Left forelimb (tissue), 1 donor: ENCODE measurements around the gene PUSL1.
A peak's percentile ranks its signal among the peaks of the same experiment; 100 is the strongest.

Source experiments
- DNase-seq: peaks from one replicate; pipeline ENCODE4 v3.0.0-alpha.2; 2018; ENCODE audit warnings: low spot score

Gene PUSL1

GRCh38 chr1:1295154-1295923 lies 13.1 kb upstream of the PUSL1 start:
- DNase-seq, result no peak

DNA sequence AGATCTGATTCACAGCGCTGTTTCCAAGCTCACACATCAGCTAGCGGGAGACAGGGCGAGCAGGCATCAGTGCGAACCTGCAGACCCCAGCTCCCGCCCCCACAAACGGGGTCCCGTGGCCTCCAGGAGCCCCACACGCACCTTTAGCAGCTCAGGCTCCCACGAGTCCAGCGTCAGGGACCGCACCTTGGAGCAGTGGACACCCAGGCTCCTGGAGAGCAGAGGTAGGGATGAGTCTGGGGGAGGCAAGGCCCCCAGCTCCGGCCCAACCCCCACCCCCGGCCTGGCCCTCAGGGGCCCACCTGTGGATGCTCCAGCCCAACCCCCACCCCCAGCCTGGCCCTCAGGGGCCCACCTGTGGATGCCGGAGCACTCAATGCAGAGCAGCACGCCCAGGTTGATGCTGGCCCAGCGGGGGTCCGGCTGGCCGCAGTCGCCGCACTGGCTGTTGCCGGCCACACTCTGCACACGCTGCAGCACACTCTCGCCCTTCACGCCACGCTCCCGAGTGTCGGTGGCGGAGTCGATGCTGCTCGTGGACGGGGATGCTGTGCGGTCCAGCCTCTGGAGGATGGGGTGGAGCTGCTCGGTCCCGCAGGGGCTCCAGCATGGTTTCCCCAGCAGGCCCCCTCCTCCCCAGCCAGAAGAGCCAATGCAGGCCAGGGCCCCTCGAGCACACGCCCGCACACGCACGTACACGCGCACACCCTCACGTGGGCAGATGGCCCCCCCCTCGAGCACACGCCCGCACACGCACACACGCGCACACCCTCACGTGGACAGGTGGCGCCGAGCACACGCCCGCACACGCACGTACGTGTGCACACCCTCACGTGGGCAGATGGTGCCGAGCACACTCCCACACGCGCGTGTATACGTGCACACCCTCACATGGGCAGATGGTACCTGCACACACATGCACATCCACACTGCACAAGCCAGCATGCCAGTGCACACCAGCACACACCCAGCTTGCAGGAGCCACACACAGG lies 12.0 kb upstream of the PUSL1 start:
- no peak for DNase-seq

DNA sequence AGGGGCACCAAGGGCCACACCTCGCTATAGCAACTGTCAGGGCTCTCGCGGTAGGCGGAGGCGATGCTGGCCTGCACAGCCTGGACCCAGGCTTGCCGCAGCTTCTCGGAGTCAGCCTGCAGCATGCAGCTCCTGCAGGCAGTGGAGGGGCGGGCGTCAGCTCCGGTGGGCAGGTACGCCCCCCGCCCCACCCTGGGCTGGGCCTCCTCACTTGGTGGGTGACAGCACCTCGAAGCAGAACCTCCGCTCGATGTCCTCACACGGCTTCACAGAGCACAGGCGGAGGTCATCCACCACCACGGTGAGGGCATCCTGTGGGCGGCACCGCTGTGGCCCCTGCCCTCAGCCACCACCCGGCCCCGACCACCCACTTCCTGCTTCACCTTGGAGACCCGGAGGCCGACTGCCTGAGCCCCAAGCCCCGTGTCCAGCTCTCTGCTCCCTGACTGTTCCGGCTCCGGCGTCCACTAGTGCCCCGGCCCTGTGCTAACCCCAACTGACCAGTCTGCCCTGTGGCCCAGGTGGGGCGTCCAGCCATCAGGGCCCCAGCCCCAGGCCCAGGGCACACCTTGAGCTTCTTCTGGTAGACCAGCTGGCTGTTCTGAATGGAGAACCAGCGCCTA lies 10.5 kb upstream of the PUSL1 start:
- DNase-seq, result no peak

GRCh38 chr1:1298861-1299685 lies 9.3 kb upstream of the PUSL1 start:
- peak; percentile 80 for DNase-seq

- DNase-seq, result no peak
Observed at GRCh38 chr1:1299686-1300351, 8.6 kb upstream of the PUSL1 start.

DNA sequence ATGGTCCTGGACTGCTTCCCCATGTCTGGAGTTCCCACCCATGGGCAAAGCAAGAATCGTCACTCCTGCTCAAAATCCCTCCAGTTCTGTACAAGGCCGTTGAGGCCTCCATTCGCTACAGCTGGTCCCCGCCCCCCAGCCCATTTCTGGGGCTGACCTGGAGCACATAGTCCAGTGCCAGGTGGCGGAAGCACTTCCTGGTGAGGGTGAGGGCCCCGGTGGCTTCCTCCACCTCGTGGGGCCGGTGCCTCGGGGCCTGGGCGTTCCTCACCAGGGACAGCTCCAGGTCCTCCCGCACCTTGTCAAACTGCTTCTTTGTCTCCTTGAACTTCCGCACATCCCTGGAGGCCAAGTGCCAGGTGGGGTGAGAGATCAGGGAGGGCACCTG lies 8.1 kb upstream of the PUSL1 start:
- DNase-seq, result no peak

DNA sequence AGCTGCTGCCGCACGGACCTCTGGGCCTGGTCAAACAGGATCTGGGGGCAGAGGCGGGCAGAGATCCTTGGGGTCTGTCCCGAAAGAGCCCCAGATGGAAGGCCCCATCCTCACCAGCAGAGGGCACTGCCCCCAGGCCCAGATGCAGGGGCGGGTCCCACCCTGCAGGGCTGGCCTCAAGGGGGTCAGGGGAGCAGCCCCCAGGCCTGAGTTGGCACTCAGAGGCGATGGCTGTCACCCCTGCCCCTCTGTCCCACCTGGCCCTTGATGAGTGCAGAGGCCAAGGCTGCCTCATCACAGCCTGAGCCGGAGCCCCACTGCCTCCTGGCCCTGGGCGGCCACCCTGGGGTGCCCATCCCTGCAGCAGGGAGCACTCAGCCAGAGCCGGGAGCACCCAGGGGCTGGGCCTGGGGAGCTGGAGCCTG lies 6.4 kb upstream of the PUSL1 start:
- DNase-seq, result no peak

DNA sequence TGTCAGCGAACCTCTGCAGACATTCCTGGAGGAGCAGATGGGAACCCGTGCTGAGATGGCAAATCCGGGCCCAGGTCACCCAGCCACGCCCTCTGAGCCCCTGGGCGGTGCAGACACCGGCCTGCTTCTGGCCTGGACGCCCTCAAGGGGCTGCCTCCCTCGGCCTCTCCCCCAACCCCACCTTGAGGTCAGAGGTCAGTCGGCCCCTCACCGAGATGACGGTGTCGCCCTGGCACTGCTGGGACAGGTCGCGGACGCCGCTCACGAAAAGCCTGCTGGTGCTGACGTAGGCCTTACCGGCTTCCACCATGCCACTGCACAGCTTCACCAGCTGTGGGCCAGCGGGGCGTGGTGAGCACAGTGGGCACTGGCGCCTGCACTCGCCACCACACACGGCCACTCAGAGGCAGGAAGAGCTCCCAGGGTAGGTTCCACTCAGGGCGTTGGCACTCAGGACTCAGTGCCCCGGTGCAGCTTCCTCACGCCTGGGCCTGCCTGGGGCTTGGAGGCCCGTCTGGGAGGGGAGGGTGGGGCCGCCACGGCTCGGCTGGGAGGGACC lies 5.4 kb upstream of the PUSL1 start:
- no peak for DNase-seq

- DNase-seq, result no peak
Observed at GRCh38 chr1:1303736-1304135, 4.7 kb upstream of the PUSL1 start.

DNA sequence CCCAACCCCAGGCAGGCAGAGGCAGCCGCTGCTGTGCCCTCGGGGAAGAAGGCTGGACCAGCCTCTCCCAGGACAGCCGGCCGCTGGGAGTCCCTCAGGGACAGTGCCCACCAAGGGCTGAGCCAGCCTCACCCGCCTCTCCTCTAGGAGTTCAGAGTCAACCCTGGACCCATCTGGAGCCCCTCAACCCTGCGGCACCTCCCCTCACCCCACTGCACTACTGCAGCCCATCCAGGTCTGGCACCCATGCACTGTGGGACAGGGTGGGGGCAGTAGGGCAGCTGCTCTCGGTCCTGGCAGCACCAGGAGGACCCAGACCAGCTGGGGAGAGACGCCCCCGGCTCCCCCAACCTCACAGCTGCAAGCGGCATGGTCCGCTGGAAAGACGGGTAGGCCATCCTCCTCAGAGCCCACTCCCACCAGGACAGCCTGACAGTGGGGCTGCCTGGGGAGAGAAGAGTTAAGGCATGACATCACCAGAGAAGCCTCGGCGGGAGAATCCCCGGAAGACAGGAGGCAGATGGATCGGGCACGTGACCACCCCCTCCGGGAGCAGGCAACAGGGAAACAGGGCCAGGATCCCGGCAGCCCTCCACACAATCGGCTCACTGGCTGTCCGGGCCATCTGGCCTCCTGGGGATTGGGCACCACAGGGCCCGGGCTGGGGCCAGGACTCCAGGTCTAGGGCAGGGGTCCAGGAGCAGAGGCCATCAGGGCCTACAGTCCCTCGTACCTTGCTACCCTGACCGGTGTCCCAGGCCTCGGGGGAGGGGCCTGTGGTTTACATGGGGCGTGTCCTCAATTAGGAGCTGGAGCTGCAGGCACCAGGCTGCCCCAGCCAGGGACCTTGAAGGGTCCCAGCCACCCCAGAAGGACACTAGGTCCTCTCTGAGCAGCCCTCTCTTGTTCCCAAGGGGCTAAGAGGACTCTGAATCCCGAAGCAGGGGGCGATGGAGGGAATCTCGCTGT lies 3.8 kb upstream of the PUSL1 start:
- DNase-seq, result no peak

- DNase-seq, result no peak
Observed at GRCh38 chr1:1305300-1306069, 2.9 kb upstream of the PUSL1 start.

GRCh38 chr1:1306070-1306660 lies 2.2 kb upstream of the PUSL1 start:
- no peak for DNase-seq

- DNase-seq, result no peak
Observed at GRCh38 chr1:1306661-1307260, 1.6 kb upstream of the PUSL1 start.

- DNase-seq, result no peak
Observed at GRCh38 chr1:1307261-1307922, 1.0 kb upstream of the PUSL1 start.

DNA sequence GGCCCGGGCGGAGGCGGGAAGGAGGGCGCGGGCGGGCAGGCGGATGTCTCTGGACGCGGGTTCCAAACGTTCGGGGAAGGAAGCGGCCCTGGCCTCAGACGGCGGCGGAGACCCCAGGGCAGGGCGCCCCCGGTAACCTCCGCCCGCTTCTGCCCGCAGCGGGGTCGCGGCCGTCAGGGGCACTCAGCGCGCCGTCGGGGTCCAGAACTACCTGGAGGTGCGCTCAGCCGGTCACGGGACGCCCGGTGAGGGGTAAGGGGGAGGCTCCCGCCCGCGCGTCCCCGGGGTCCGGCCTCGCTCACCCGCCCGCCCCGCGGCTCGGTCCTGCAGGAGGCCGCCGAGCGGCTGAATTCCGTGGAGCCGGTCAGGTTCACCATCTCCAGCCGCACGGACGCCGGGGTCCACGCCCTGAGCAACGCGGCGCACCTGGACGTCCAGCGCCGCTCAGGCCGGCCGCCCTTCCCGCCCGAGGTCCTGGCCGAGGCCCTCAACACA lies 406 bp downstream of the PUSL1 start:
- DNase-seq, result no peak

GRCh38 chr1:1309251-1310108 lies 1.1 kb downstream of the PUSL1 start:
- DNase-seq, result no peak

DNA sequence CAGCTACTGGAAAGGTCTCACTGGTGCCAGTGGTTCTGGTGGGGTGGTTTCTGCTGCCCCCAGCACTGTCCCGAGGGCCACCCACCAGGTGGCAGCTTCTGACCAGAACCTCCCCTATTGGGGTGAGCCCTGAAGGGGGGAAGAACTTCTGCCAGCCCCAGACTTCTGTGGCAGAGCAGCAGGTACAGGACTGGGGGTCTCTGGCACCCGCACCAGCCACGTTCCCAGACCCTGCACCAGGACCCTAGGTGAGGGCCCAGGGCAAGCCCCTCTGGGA lies 1.6 kb downstream of the PUSL1 start:
- DNase-seq, result no peak
